ENCODE results near the gene NCL.
"Not testable (repeated sequence)": the region's sequence is repeated elsewhere in the genome, so short reads cannot be mapped to it uniquely, and the experiment has no call there.

NCL gene

DNA sequence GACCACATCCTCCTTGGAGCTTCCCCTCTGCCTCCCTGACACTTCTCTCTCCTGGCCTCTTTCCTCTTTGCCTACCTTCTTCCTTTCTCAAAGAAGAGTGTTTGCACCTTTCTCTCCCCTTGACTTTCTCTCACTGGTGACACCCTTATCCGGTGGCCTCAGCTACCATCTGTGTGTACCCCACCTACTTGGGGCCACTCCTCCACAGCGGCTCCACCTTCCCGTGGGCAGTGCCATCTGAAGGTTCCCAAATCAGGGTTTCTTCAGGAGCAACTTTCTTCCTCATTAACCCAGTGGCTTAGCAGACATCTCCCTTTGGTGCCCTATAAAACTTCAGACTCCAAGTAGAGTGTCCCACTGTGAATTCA is 5.3 kb upstream of the NCL start:
- no peak for DNase-seq (ENCODE audit: low read depth in 1 of 2, low spot score in 1 of 2)

DNA sequence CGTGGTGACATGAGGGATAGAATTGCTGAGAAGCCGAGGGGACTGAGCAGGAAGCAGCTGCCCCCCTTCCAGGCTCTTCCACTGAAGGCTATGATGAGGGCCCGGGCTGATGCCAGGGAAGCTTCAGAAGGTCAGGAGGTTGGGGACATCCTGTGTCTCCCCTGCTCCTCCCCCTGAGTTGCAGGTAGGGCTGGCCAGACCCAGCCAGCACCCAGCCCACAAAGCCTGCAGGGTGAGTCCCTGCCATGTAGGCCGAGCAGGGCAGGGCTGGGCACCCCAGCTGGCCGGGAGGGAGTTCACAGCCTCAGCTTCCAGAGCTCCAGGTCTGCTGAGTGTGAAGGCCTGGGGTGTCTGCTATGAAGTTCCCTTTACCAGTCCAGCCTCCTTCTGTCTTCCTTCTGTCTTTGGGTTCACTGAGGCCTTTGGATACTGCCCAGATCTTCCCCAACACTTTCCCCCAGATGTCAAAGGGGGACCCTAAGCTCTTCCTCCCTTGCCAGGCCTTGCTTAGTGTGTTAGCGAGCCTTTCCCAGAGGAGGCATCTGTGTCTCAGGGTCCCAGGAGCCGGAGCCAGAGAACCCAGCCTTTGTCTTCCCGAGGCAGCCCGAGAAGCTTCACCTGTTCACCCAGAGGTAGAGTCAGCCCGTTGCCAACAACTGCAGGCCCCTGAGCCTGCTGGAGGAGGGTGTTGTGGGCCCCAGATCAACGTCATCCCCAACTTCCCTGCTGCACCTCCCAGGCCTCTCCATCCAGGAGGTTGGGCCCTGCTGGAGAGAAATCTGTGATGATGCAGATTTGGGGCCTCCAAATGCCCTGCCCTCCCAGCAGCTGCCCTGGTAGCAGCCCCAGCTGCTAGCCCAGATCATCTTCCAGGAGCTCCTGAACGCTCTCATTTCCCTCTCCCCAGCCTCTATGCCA is 3.6 kb upstream of the NCL start:
- DNase-seq (ENCODE audit: low read depth in 1 of 2, low spot score in 1 of 2): no peak

DNA sequence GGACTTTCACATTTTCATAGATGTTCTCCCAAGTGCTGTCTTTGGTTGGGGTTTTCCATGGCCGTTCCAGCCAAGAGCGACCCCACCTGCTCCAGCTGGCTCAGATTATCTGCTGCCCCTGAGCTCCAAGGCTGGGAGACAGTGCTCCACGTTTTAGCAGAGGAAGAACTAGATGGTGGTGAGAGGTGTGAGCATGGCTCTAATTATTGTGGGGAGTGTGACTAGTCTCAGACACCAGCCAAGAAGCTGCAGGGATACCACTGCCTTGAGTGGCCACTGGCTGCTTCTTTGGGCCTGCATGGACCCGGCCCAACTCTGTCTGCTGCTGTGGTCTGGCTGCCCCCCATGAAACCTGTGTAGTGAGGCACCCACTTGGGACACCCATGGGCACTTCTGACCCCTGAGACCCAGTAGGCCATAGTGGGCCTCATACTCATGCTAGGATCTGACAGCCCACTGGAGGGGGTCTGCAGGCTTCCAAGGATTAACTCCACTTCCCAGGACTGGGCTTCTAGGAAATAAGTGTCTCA is 2.8 kb upstream of the NCL start:
- DNase-seq (ENCODE audit: low read depth in 1 of 2, low spot score in 1 of 2): no peak

DNA sequence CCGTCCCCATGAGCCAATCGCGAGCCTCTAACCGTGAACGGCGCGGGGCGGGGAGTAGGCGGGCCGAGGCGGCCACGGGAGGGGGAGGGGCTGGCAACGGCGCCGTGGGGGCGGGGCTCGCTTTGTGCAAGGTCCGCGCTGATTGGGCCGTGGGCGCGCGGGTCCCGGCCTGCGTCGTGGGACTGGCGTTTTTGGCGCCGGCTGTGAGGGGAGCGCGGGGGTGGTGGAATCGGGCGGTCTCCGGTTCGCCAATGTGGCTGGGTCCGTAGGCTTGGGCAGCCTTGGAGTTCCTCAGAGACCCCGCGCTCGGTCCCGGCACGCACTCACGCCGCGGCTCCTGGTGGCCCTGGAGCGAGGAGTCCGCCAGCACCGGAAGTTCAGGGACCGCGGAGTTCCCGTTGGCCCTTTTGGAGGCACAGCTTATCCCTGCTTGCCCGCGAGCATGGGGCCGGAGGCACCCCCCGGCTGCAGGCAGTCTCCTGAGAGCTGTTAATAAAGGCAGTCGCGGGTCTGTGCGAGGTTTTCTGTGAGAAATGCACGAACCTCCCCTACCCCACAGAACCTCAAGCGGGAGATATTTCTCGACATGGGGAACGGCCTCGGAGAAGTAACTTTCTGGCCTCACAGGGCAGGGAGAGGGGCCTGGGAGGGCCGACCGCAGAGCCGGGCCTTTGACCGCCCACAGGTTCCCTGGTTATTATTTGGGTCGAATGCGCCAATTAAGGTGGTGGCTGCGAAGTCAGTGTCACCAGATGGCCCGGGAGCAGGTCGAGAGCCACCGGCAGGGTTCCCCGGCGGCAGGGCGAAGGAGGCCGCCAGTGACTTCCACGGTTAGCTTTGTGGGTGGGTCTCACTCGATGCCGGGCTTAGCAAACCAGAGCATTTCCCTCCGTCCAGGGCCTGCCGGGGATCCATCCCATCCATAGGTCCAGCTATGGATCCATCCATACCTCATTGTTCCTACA is 574 bp upstream of the NCL start:
- peak; percentile 98 for DNase-seq (ENCODE audit: low read depth in 1 of 2, low spot score in 1 of 2)

DNA sequence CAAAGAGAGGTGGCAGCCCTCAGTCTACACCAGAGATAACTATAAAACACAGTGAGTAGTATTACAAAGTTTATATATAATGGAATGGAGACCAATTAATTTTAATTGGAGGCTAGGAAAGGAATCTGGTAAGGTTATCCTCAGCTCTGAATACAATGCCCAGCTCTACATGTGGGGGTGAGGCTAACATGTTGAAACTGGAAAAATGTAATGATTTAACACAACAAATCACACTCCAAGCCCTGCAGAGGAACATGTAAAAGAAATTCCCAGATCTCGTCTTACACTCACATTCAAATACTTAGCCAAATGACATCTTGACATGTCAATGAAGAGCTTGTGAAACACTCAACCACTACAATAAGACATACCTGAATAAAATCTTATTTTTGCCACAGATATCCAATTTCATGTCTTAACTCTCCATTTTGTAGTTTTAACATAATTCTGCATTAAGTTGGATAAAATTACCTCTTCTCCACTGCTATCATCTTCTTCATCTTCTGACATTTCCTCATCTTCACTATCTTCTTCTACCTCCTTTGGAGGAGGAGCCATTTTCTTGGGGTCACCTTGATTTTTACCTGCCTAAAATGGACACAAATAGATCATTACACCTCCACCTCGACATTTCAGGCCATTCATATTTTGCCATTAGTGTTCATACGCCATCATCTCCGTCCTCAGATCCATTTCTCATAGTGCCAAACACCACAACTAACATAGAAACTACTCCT is 1.4 kb downstream of the NCL start:
- no peak for DNase-seq (ENCODE audit: low read depth in 1 of 2, low spot score in 1 of 2)

DNA sequence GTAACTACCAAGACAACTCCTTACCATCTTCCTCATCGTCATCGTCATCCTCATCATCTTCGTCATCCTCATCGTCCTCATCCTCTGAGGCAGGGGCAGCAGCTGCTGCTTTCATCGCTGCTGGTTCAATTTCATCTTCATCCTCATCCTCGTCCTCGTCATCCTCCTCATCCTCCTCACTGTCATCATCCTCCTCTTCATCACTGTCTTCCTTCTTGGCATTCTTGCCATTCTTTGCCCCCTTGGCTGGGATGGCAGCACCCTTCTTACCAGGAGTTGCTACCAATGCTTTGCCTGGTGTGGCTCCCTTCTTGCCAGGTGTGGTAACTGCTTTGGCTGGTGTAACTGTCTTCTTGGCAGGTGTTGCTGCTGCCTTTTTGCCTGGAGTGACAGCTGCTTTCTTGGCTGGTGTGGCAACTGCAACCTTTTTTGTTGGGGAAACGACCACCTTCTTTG is 2.7 kb downstream of the NCL start:
- DNase-seq (ENCODE audit: low read depth in 1 of 2, low spot score in 1 of 2): no peak

DNA sequence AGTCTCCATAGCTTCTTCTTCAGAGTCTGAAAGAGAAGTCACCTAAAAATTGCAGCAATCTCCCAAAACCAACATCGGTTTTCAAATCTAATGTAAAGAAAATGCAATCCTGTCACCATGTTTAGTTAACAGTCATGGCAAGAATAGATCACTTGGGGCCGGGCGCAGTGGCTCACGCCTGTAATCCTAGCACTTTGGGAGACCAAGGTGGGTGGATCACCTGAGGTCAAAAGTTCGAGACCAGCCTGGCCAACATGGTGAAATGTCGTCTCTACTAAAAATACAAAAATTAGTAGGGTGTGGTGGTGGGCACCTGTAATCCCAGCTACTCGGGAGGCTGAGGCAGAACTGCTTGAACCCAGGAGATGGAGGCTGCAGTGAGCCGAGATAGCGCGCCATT is 3.4 kb downstream of the NCL start:
- DNase-seq (ENCODE audit: low read depth in 1 of 2, low spot score in 1 of 2): not testable (repeated sequence)

DNA sequence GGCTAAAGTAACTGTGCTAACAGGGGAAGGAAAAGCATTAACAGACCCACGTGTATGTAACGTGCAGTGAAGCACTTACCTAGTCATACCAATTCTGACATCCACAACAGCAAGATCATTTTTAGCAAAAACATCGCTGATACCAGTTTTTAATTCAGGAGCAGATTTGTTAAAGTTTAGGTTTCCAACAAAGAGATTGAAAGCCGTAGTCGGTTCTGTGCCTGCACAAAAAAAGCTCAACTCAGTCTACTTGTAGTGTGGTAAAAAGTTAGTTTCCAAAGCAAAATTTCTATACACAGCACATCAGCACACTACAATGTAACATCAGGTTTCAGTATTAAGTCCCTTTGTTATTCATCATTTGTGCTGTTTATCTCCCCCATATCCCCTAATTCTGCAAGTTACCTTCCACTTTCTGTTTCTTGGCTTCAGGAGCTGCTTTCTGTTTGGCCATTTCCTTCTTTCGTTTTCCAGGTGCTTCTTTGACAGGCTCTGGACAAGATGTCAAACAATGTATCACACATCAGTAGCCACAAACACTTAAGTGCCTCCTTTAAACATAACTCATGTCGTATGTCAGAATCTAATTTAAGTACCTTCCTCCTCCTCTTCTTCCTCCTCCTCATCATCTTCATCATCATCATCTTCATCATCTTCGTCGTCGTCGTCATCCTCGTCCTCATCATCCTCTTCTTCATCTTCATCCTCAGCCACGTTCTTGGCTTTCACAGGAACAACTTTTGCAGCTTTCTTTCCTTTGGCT is 4.0 kb downstream of the NCL start:
- DNase-seq (ENCODE audit: low read depth in 1 of 2, low spot score in 1 of 2): no peak

DNA sequence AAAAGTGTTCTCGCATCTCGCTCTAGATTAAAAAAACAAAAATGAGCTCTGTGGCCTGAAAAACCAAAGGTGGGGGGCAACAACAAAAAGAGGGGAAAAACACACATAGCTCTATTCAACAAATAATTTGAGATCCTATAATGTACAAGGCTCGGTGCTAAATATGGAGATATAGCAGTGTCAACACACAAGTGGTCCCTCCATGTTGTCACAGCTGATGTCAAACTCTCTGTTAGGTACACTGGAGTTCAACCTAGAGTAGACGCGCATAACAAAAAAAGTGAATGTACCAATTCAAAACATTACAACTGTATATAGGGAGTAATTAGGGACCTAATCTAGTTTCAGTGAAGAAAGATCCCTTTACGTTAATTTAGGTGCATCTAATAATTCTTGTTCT is 5.9 kb downstream of the NCL start:
- DNase-seq (ENCODE audit: low read depth in 1 of 2, low spot score in 1 of 2): no peak

DNA sequence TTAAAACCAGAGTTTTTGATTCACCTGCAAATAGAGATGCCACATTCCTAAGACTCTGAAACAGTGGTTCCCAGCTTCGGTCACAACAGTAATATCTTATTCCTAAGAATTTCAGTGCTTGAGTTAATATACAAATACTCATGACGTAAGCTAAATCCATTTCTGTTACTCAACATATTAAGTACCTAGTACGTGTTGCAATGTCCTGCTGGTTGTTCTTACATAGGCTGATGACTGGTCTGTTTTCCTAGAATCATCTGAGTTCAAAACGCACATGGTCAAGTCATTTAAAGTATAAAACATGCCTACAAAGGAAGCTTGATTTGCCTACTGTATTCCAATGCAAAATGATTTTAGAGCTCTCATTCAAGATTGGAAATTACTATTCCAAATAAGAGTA is 7.2 kb downstream of the NCL start:
- DNase-seq (ENCODE audit: low read depth in 1 of 2, low spot score in 1 of 2): no peak

DNA sequence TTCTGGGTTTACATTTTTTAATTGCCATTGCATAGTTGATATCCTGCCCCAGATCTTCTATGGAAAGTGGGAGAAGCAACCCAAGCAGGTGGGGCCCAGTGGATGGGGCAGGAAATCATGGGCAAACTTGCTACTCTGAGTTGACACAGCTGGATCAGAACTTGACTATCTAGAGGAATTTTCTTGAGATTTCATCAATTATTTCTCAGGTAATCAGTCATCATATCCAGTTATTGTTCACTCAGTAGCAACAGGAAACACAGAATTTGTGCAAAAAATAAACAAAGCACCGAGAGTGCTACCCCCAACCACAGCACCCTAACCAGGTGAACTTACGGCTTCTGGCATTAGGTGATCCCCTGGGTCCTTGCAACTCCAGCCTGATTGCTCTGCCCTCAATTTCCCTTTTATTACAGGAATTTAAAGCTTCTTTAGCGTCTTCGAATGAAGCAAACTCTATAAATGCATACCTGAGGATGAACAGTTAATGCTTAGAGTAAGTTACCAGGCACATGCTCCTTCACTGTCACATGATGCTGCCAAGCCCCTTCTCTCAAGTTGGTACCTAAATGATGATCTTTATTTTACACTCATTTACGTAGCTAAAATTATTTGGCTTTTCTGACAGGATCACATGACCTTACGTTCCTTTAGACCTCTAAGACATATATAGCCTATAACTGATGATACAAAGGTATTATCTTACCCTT is 7.8 kb downstream of the NCL start:
- no peak for DNase-seq (ENCODE audit: low read depth in 1 of 2, low spot score in 1 of 2)

DNA sequence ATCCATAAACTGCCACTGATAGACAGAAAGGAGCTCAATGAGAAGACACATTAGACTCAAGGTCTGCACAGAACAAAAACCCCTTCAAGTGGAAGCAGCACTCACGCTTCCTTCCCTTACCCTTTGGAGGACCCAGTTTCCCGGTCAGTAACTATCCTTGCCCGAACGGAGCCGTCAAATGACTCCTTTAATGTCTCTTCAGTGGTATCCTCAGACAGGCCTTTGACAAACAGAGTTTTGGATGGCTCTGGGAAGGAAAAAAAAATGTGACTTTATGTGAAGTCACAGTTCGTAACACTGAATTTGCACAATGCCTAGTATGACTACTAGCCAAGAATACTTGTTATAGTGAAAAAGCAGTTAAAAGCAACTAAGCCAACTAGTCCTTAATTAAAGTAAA is 8.4 kb downstream of the NCL start:
- DNase-seq (ENCODE audit: low read depth in 1 of 2, low spot score in 1 of 2): no peak

DNA sequence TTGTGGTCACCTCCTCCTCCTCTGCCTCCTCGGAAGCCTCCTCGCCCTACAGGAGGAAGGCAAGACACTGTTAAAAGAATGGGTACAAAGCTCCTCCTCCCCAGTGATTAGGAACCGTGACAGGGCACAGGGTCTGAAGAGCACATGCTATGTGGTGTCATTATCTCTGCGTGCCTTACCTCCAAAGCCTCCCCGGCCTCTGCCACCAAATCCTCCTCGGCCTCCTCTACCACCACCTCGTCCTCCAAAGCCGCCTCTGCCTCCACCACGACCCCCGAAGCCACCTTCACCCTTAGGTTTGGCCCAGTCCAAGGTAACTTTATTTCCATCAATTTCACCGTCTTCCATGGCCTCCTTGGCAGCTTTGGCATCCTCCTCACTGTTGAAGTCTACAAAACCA is 9.1 kb downstream of the NCL start:
- no peak for DNase-seq (ENCODE audit: low read depth in 1 of 2, low spot score in 1 of 2)

DNA sequence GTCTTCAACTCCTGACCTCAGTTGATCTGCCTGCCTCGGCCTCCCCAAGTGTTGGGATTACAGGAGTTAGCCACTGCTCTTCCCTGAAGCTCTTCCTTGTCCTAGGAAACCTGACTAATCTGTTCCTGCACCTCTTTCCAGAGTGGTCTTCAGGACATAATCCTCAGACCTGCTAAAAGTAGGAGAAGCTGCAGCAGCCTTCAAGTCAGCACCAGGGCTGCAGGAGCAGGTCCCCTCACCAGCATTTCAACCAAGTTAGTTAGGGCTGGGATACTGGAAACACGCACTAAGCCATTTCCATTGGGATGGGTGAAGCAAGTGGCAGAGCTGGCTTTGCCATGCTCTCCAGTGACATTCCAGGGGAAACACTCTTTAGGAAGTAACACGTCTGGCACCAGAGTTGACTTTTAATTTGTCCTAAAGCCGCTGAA is 9.9 kb downstream of the NCL start:
- no peak for DNase-seq (ENCODE audit: low read depth in 1 of 2, low spot score in 1 of 2)

DNA sequence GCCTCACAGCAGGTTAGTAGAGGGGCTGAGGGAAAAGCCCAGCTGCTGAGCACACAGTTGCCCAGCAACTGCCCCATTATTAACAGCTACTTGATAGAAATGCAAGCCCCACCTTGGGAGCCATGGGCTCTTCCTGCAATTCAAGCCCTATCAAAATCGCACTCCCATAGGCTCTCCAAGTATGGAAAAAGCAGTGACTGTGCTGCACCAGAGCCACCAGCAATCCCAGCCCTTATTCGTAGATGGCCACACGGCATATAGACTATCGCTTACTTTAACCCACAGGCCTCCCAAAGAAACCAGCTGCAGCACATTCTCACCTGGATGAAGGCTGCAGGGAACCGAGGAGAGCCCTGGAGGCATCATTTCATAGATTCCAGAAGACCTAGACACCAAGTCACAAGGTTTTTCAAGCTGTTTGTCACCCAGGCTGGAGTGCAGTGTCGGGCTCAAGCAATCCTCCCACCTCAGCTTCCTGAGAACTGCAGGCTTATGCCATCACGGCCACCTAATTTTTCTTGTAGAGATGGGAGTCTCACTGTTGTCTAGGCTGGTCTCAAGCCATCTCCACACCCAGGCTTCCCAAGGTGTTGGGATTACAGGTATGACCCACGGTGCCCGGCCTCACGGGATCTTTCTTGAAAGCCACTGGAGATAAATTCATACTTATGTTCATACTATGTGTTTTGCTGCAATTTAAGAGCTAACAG is 11.3 kb downstream of the NCL start:
- DNase-seq (ENCODE audit: low read depth in 1 of 2, low spot score in 1 of 2): no peak

DNA sequence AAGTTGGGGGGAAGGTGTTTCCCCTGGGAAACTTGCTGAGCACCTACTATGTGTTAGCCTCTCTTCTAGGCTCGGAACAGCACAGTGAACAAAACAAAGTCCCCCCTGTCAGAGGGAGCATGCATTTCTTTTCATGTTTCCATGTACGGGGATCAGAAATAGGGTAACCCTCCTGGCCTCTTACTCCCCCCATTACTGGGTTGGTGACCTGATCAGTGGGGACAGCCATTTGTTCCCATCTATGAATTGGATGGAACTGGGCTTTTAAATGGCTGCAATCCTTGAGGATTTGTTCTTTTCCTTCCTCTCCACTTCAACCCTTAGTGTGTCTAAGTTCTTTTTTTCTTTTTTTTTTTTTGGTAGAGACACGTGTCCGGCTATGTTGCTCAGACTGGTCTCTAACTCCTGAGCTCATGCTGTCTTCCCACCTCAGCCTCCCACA is 13.7 kb downstream of the NCL start:
- DNase-seq (ENCODE audit: low read depth in 1 of 2, low spot score in 1 of 2): no peak

DNA sequence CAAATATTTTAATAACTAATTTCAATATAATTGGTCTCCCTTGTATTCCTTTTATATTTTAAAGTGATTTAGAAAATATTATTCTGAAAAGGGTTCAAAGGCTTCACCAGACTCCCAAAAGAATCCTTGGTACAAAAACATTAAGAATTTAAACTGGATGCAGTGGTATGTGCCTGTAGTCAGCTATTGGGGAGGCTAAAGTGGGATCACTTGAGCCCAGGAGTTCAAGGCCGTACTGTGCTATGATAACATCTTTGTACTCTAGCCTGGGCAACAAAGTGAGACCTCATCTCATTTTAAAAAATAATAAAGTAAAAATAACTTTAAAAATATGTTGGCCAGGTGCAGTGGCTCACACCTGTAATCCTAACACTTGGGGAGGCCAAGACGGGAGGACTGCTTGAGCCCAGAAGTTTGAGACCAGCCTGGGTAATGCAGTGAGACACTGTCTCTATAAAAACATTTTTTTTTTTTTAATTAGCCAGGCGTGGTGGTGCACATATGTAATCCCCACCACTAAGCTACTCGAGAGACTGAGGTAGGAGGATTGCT is 14.7 kb downstream of the NCL start:
- DNase-seq (ENCODE audit: low read depth in 1 of 2, low spot score in 1 of 2): no peak

DNA sequence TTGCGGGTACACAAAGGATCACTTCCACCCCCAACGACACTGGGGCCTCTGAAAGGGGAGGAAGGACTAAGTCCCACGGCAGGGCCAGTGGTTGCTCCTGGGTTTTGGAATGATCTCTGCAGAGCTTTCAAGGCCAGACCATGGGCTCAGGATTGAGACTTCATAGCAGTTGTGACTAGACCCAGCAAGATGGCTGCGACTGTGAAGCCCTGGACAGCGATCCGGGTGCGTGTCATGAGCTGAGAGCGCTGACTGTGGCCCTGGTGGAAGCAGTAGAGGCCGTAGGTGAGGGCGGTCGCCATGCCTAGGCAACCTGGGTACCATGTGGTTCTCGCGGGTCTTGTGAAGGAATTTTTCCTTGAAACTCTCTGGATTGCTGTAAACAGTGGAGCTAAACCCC is 27.3 kb downstream of the NCL start:
- no peak for DNase-seq (ENCODE audit: low read depth in 1 of 2, low spot score in 1 of 2)

DNA sequence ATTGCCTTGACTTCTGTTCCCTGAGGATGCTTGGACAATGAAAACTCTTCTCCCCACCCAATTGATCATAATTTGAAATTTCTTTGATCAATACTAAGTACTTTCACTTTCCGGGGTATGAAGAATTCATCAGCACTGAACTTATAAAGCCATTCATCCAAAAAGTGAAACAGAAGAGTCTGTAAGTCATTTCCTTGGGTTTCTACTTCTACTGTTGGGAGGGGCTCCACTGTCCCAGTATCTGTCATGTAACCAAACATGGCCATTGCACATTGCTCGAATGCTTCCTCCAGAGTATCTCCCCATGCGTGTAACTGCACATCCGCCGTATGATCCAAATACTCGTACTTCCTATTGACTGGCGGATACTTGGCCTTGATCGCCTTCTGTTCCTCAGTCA is 30.3 kb downstream of the NCL start:
- no peak for DNase-seq (ENCODE audit: low read depth in 1 of 2, low spot score in 1 of 2)
